ENCODE results near the gene LRRD1.
"Not testable (repeated sequence)": the region's sequence is repeated elsewhere in the genome, so short reads cannot be mapped to it uniquely, and the experiment has no call there.

DNA sequence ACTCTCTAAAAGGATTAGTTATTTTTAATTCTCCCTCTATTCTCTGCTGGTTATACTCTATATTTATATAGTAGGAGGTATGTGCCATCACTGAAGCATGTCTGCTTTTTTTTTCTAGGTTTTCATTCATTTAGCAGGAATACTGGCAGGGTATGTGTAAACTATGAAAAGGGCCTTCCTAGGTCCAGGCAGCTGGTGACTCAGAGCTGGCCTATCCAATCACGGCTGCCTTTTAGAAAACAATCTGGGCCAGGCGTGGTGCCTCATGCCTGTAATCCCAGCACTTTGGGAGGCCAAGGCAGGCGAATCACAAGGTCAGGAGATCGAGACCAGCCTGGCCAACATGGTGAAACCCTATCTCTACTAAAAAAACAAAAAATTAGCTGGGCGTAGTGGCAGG, 76.1 kb downstream of the LRRD1 start:
- TF ChIP-seq, protein P1, sequence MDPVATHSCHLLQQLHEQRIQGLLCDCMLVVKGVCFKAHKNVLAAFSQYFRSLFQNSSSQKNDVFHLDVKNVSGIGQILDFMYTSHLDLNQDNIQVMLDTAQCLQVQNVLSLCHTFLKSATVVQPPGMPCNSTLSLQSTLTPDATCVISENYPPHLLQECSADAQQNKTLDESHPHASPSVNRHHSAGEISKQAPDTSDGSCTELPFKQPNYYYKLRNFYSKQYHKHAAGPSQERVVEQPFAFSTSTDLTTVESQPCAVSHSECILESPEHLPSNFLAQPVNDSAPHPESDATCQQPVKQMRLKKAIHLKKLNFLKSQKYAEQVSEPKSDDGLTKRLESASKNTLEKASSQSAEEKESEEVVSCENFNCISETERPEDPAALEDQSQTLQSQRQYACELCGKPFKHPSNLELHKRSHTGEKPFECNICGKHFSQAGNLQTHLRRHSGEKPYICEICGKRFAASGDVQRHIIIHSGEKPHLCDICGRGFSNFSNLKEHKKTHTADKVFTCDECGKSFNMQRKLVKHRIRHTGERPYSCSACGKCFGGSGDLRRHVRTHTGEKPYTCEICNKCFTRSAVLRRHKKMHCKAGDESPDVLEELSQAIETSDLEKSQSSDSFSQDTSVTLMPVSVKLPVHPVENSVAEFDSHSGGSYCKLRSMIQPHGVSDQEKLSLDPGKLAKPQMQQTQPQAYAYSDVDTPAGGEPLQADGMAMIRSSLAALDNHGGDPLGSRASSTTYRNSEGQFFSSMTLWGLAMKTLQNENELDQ (CRISPR knock-in tag; IDR thresholded peaks at IDR 0.05; ENCODE audit: borderline replicate concordance): not testable (repeated sequence)
- not testable (repeated sequence) for TF ChIP-seq JUN (IDR thresholded peaks at IDR 0.05; ENCODE audit: borderline replicate concordance, low read depth, low read length); JUN (CRISPR knock-in tag; IDR thresholded peaks at IDR 0.05; ENCODE audit: borderline replicate concordance); ZSCAN29 (IDR thresholded peaks at IDR 0.05); HDAC6 (IDR thresholded peaks at IDR 0.05; ENCODE audit: low read depth, low read length); TBP (optimal IDR thresholded peaks at IDR 0.05; ENCODE audit: low read depth, low read length); ZNF274 (IDR thresholded peaks at IDR 0.05; ENCODE audit: borderline replicate concordance, low read depth, low read length); CCNT2 (IDR thresholded peaks at IDR 0.05; ENCODE audit: borderline replicate concordance, extremely low read depth, insufficient read length, low read depth, low read length)
- TF ChIP-seq, protein P2, sequence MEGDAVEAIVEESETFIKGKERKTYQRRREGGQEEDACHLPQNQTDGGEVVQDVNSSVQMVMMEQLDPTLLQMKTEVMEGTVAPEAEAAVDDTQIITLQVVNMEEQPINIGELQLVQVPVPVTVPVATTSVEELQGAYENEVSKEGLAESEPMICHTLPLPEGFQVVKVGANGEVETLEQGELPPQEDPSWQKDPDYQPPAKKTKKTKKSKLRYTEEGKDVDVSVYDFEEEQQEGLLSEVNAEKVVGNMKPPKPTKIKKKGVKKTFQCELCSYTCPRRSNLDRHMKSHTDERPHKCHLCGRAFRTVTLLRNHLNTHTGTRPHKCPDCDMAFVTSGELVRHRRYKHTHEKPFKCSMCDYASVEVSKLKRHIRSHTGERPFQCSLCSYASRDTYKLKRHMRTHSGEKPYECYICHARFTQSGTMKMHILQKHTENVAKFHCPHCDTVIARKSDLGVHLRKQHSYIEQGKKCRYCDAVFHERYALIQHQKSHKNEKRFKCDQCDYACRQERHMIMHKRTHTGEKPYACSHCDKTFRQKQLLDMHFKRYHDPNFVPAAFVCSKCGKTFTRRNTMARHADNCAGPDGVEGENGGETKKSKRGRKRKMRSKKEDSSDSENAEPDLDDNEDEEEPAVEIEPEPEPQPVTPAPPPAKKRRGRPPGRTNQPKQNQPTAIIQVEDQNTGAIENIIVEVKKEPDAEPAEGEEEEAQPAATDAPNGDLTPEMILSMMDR (IDR thresholded peaks at IDR 0.05 in 2 of 3, conservative IDR thresholded peaks at IDR 0.05 in 1 of 3; ENCODE audit: insufficient read depth in 2 of 3, low read depth in 1 of 3, low read length in 3 of 3): not testable (repeated sequence)

Data from K562 (cell line).